H7 (cell line): ENCODE data around the gene CERT1. TPM values are rescaled to one million over a fixed set of nuclear protein-coding genes. Genes with fewer than 3 reads are reported as not detected.

Experiments used
- DNase-seq: peaks from one replicate; pipeline ENCODE4 v3.0.0; 2012
- H3K27me3 ChIP-seq: 2 replicates; pipeline ENCODE4 v1.6.0; 2011; ENCODE audit warnings: mild to moderate bottlenecking, low read length; ENCODE audit not compliant: control insufficient read depth, insufficient read depth
- H3K36me3 ChIP-seq: replicated peaks from 2 replicates; pipeline ENCODE4 v1.5.1; 2011; ENCODE audit warnings: low read length; ENCODE audit not compliant: control insufficient read depth, insufficient read depth
- H3K4me3 ChIP-seq: 2 replicates; pipeline ENCODE4 v1.5.1; 2011; ENCODE audit warnings: low read depth, mild to moderate bottlenecking, control low read depth, low read length, moderate library complexity; ENCODE audit not compliant: insufficient read depth
- total RNA-seq: library from RNA; depleted of rRNA; stranded (reverse); fragments of >200 nt; shearing (Covaris generic); gene quantifications from 2 replicates; pipeline ENCODE4 v1.2.3, GENCODE V29; 2014; rRNA removed

The CERT1 gene
- total RNA-seq, 1 experiment from 2014 or later = 16.8 TPM

DNA sequence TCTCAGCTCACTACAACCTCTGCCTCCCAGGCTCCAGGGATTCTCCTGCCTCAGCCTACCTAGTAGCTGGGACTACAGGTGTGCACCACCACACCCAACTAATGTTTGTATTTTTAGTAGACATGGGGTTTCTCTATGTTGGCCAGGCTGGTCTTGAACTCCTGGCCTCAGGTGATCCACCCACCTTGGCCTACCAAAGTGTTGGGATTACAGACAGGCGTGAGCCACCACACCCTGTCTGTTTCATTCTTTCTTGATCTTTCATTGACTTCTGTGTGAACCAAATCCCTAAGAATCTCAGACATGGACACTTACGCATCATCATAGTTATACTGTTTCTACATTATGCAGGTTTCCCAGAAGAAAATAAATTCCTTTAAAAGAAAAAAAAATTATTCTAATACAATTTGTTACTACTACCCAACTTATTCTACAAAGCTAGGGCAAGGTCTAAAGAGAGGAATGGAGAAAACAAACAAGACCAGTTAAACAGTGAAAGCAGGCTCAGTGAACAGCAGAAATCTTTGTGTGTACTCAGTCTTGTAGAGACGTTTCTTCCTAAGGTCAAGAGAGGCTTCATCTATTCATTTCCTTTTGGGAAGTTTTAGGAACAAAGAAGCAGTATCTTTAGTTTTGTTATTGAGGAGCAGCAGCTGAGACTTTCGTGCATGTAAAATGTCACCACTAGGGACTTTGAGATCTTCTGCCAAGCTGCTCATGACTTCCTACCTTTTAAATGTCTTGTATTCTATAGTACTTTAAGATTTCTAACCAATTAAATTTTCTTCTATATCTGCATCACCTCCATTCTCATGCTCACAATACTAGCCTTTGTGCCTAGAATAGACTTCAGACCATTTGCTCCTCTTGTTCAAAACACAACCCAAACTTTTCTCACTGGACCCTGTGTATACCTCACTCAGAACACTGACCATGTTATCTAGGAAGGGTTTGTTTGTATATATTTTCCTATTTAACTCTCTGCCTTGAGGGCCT lies 180.0 kb downstream of the CERT1 start:
- H3K27me3 ChIP-seq = no peaks in the 10 kb centered on the region
- no peak for DNase-seq
- H3K4me3 ChIP-seq = no peak overlapping the region
- no peaks in the 10 kb centered on the region for H3K36me3 ChIP-seq

DNA sequence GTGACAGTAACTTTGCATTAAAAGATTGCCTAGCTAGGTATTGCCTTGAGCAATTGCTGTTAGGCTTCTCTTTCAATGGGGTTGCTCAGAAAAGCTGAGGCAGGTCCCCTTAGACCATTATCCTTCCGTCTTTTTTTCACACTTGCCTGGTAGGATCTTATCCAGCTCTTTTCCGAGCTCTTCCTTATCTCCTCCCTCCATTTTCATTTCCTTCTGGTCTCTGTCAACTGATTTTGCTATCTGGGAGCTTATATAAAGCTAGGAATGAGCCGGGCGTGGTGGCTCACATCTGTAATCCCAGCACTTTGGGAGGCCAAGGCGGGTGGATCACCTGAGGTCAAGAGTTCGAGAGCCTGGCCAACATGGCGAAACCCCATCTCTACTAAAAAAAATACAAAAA lies 181.0 kb downstream of the CERT1 start:
- DNase-seq = no peak

More for the DNA sequence above, 181.0 kb downstream of the CERT1 start:
- Histone ChIP-seq H3K27me3 (no peaks in the 10 kb centered on the region), H3K36me3 (no peaks in the 10 kb centered on the region), H3K4me3 (no peak overlapping the region)

Other genes with a start within 250 kb of the CERT1 start
- gene HMGCR, start 174.4 kb downstream of the CERT1 start, total RNA-seq = 134 and 137 TPM in 2 replicates
- 8.6 and 12.5 TPM in 2 replicates for gene POLK, start 262 bp upstream of the CERT1 start, total RNA-seq
- gene ANKDD1B, start 99.8 kb upstream of the CERT1 start, total RNA-seq = 0.03 and 0.37 TPM in 2 replicates
- 16.1 and 20.1 TPM in 2 replicates for gene POC5, start 205.8 kb upstream of the CERT1 start, total RNA-seq